ENCODE results near the gene LCE3B. TPM values are rescaled to one million over a fixed set of nuclear protein-coding genes. Genes with fewer than 3 reads are reported as not detected.

The LCE3B gene
- total and polyA plus RNA-seq, 9 of the 15 experiments (the other 6 are each of a cell fraction or from before 2014, with no cell fraction given): not detected

DNA sequence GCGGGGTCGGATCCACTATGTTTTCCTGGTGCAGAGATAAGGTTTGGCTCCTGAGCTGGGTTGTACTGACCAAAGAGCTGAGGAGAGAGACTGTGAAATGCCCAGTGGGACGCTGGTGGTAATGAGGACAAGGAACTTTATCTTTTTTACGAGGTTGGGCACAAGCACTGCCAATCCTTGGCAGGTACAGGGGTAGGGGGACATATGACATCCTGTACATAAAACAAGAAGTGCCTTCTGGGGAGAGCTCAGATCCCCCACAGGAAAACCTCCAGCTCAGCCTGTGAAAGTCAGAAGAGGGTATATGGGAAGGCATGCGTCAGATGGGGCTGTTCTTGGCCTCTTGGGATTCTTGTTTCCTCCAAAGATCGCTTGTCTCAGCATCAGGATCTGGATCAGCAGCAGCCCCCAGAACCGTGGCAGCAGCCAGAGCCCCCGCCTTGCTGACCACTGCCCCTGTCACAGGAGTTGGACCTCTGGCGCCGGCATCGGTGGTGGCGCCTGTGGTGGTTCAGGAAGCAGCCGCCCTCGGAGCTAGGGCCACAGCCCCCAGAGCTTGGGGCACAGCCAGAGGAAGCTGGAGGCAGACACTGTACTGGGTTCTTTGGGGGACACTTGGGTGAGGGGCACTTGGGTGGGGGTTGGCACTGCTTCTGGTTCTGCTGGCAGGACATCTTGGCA lies 47.9 kb upstream of the LCE3B start:
- no peak for FAIRE-seq
- POLR2A ChIA-PET: interaction anchor here (0.6 kb wide), 1 partner anchor 141 kb away, joined by 3 read pairs; no protein-coding TSS in a partner anchor

More for the DNA sequence above, 47.9 kb upstream of the LCE3B start:
- ATAC-seq: no peak
- intact Hi-C loops (cut with micrococcal nuclease) (no loop called here), in situ Hi-C loops (cut with MboI) (no loop called here)
- H3K9me3 ChIP-seq (replicated peaks; ENCODE audit: control insufficient read depth, insufficient read depth, low read depth, low read length): no peaks in the 10 kb centered on the region
- DNase-seq (ENCODE audit: extremely low read depth in 1 of 4, low spot score in 3 of 4): no peak
- H3K36me3 ChIP-seq (ENCODE audit: control insufficient read depth, insufficient read depth, low read length): no peaks in the 10 kb centered on the region
- CTCF ChIA-PET (ENCODE audit: low intra/inter-chr PET ratio): no interaction called here
- no peak overlapping the region for H3K9ac ChIP-seq (ENCODE audit: insufficient read depth in 1 of 2, low read depth in 2 of 2, low read length in 2 of 2)
- no TSS peak for BruUV-seq (replicated peaks)
- TF ChIP-seq MIER1 (IDR thresholded peaks at IDR 0.05; ENCODE audit: low read depth) (no peak), ILK (tag; IDR thresholded peaks at IDR 0.05; ENCODE audit: borderline replicate concordance, low read depth) (no peak), KAT7 (CRISPR knock-in tag; IDR thresholded peaks at IDR 0.05; ENCODE audit: borderline replicate concordance) (no peak), GTF2E2 (tag; IDR thresholded peaks at IDR 0.05) (no peak), PHB (CRISPR knock-in tag; IDR thresholded peaks at IDR 0.05) (no peak), RNF2 (IDR thresholded peaks at IDR 0.05) (no peak), COPS2 (conservative IDR thresholded peaks at IDR 0.05) (no peak), FOSL1 (tag; conservative IDR thresholded peaks at IDR 0.05) (no peak), RBFOX2 (IDR thresholded peaks at IDR 0.05; ENCODE audit: low read depth, low read length) (no peak), ELF1 (tag; IDR thresholded peaks at IDR 0.05) (no peak), MCM5 (IDR thresholded peaks at IDR 0.05; ENCODE audit: low read depth) (no peak), ZNF79 (CRISPR knock-in tag; IDR thresholded peaks at IDR 0.05; ENCODE audit: low read depth) (no peak)
- TF ChIP-seq, protein P1, sequence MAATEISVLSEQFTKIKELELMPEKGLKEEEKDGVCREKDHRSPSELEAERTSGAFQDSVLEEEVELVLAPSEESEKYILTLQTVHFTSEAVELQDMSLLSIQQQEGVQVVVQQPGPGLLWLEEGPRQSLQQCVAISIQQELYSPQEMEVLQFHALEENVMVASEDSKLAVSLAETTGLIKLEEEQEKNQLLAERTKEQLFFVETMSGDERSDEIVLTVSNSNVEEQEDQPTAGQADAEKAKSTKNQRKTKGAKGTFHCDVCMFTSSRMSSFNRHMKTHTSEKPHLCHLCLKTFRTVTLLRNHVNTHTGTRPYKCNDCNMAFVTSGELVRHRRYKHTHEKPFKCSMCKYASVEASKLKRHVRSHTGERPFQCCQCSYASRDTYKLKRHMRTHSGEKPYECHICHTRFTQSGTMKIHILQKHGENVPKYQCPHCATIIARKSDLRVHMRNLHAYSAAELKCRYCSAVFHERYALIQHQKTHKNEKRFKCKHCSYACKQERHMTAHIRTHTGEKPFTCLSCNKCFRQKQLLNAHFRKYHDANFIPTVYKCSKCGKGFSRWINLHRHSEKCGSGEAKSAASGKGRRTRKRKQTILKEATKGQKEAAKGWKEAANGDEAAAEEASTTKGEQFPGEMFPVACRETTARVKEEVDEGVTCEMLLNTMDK (IDR thresholded peaks at IDR 0.05; ENCODE audit: borderline replicate concordance, insufficient read depth, low read depth, low read length, poor library complexity, severe bottlenecking): no peak
- TF ChIP-seq, protein P2, sequence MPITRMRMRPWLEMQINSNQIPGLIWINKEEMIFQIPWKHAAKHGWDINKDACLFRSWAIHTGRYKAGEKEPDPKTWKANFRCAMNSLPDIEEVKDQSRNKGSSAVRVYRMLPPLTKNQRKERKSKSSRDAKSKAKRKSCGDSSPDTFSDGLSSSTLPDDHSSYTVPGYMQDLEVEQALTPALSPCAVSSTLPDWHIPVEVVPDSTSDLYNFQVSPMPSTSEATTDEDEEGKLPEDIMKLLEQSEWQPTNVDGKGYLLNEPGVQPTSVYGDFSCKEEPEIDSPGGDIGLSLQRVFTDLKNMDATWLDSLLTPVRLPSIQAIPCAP (CRISPR knock-in tag; IDR thresholded peaks at IDR 0.05; ENCODE audit: borderline replicate concordance): no peak
- TF ChIP-seq, protein P3, sequence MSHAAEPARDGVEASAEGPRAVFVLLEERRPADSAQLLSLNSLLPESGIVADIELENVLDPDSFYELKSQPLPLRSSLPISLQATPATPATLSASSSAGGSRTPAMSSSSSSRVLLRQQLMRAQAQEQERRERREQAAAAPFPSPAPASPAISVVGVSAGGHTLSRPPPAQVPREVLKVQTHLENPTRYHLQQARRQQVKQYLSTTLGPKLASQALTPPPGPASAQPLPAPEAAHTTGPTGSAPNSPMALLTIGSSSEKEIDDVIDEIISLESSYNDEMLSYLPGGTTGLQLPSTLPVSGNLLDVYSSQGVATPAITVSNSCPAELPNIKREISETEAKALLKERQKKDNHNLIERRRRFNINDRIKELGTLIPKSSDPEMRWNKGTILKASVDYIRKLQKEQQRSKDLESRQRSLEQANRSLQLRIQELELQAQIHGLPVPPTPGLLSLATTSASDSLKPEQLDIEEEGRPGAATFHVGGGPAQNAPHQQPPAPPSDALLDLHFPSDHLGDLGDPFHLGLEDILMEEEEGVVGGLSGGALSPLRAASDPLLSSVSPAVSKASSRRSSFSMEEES (CRISPR knock-in tag; IDR thresholded peaks at IDR 0.05): no peak
- TF ChIP-seq, protein P4, sequence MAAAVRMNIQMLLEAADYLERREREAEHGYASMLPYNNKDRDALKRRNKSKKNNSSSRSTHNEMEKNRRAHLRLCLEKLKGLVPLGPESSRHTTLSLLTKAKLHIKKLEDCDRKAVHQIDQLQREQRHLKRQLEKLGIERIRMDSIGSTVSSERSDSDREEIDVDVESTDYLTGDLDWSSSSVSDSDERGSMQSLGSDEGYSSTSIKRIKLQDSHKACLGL (CRISPR knock-in tag; IDR thresholded peaks at IDR 0.05; ENCODE audit: borderline replicate concordance, poor library complexity, severe bottlenecking): no peak
- H3K27ac ChIP-seq (ENCODE audit: extremely low read depth, low read depth, low read length): no peak overlapping the region
- no peaks in the 10 kb centered on the region for H3K79me2 ChIP-seq (ENCODE audit: control insufficient read depth, insufficient read depth, low read length)
- no peak overlapping the region for H3K4me2 ChIP-seq (ENCODE audit: insufficient read depth, low read length)
- H3K4me1 ChIP-seq (replicated peaks in 1 of 2; ENCODE audit: control insufficient read depth in 2 of 2, insufficient read depth in 2 of 2, low read length in 2 of 2): no peaks in the 10 kb centered on the region
- H2AFZ ChIP-seq (ENCODE audit: low read depth, low read length): no peak overlapping the region
- no peaks in the 10 kb centered on the region for H3K9me1 ChIP-seq (ENCODE audit: control insufficient read depth, insufficient read depth, low read length)
- no peaks in the 10 kb centered on the region; a peak in 1 of 5 replicates for H3K27me3 ChIP-seq (ENCODE audit: control insufficient read depth in 2 of 2, insufficient read depth in 2 of 2, low read length in 2 of 2)
- H4K20me1 ChIP-seq (replicated peaks; ENCODE audit: control insufficient read depth, insufficient read depth, low read length): no peaks in the 10 kb centered on the region
- WGBS (ENCODE audit: insufficient coverage, low coverage, missing lambda C conversion rate): 2% methylated on average over 10 of the region's 14 CpGs
- no peak overlapping the region for H3K4me3 ChIP-seq
